Spleen (tissue), 7 donors: ENCODE measurements around the gene CACNA2D3.

Experiments
- POLR2A ChIP-seq, 3 donors: fragments of 450-650 bp; IDR thresholded peaks; one replicate each; pipeline ENCODE4 v1.5.1; 2017; ENCODE audit warnings: antibody characterized with exemption in 3 of 3, mild to moderate bottlenecking in 1 of 3
- POLR2AphosphoS5 ChIP-seq, 3 donors: sonication (generic); formaldehyde crosslinking; IDR thresholded peaks; one replicate each; pipeline ENCODE4 v1.5.1; 2017; ENCODE audit warnings: antibody characterized with exemption in 3 of 3
- TF ChIP-seq, protein P1 (sequence below), 11 experiments: fragments of 200-600 bp in 7 of 11; fragments of 450-650 bp in 4 of 11; sonication (generic) in 4 of 11; IDR thresholded peaks in 8 of 11; conservative IDR thresholded peaks in 3 of 11; 1 replicate in 7 of 11; 2 replicates in 4 of 11; pipeline versions ENCODE4 v1.4.0 to v1.8.0; 2016 to 2021; ENCODE audit warnings: antibody characterized with exemption in 11 of 11, inconsistent platforms in 4 of 11, mild to moderate bottlenecking in 1 of 11
- donor health status: DM: no; HTN: no; CAD: no; lungs with moderate emphysema.
- donor health status: DM: no; HTN: no; CAD: no.
- donor health status: DM: no; HTN: no; CAD: no.

DNA sequence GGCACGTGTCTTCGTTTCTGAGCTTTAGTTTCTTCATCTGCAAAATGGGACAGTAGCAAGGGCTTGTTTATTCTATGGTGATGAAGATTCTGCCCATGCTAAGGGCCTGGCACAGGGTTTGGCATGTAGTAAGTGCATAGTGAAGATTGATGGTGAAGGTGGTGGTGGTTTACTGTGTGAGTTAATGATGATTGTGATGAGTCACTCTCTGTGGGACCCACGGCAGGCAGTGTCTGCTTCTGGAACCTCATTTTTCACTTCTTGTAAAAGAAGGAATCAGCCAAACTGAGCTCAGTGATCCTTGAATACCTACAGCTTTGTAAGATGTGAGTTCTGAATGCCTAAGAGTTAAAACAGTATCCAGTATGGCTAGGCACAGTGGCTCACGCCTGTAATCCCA, 891.7 kb downstream of the CACNA2D3 start:
- TF ChIP-seq, protein P1, sequence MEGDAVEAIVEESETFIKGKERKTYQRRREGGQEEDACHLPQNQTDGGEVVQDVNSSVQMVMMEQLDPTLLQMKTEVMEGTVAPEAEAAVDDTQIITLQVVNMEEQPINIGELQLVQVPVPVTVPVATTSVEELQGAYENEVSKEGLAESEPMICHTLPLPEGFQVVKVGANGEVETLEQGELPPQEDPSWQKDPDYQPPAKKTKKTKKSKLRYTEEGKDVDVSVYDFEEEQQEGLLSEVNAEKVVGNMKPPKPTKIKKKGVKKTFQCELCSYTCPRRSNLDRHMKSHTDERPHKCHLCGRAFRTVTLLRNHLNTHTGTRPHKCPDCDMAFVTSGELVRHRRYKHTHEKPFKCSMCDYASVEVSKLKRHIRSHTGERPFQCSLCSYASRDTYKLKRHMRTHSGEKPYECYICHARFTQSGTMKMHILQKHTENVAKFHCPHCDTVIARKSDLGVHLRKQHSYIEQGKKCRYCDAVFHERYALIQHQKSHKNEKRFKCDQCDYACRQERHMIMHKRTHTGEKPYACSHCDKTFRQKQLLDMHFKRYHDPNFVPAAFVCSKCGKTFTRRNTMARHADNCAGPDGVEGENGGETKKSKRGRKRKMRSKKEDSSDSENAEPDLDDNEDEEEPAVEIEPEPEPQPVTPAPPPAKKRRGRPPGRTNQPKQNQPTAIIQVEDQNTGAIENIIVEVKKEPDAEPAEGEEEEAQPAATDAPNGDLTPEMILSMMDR (IDR thresholded peaks at IDR 0.05 in 8 of 11, conservative IDR thresholded peaks at IDR 0.05 in 3 of 11): no peak
- no peak for TF ChIP-seq POLR2A (IDR thresholded peaks at IDR 0.05)
- TF ChIP-seq POLR2AphosphoS5 (IDR thresholded peaks at IDR 0.05): no peak
